Large intestine (tissue), 3 donors: Measurements from ENCODE around the gene CD80. TPM values are rescaled to one million over a fixed set of nuclear protein-coding genes. Genes with fewer than 3 reads are reported as not detected.

Experiments
- DNase-seq, 2 donors: peaks; one replicate each; pipeline versions ENCODE4 v3.0.0 to v3.0.0-alpha.2; 2013
- H3K27ac ChIP-seq: one replicate; pipeline ENCODE4 v1.5.1; 2013; ENCODE audit warnings: low read length
- H3K27me3 ChIP-seq: 2 replicates; pipeline ENCODE4 v1.6.1; 2013; ENCODE audit warnings: low read length; ENCODE audit not compliant: control insufficient read depth, insufficient read depth
- H3K36me3 ChIP-seq: 2 replicates; pipeline ENCODE4 v1.6.1; 2013; ENCODE audit warnings: low read length; ENCODE audit not compliant: control insufficient read depth, insufficient read depth
- H3K4me1 ChIP-seq: one replicate; pipeline ENCODE4 v1.6.1; 2013; ENCODE audit warnings: low read length; ENCODE audit not compliant: control insufficient read depth, insufficient read depth
- H3K4me3 ChIP-seq: one replicate; pipeline ENCODE4 v1.5.1; 2013; ENCODE audit warnings: low read length
- H3K9me3 ChIP-seq: one replicate; pipeline ENCODE4 v1.6.1; 2013; ENCODE audit warnings: mild to moderate bottlenecking, low read depth, low read length, moderate library complexity; ENCODE audit not compliant: control insufficient read depth
- WGBS: methylation state at CpG from one replicate; pipeline ENCODE4 v1.1.5; 2013; ENCODE audit warnings: low lambda C conversion rate; ENCODE audit not compliant: insufficient coverage; 5-methylcytosine and 5-hydroxymethylcytosine counted together
- polyA plus RNA-seq: library from polyadenylated mRNA; unstranded; fragments of 120-200 nt; gene quantifications from one replicate; pipeline ENCODE4 v1.2.1, GENCODE V29; 2013

The CD80 gene
- polyA plus RNA-seq, 1 donor: 0.45 TPM

- H3K27me3 ChIP-seq: no peaks in the 10 kb centered on the region
- no peaks in the 10 kb centered on the region for H3K9me3 ChIP-seq
Observed at GRCh38 chr3:119529883-119530282, 29.5 kb downstream of the CD80 start.

DNA sequence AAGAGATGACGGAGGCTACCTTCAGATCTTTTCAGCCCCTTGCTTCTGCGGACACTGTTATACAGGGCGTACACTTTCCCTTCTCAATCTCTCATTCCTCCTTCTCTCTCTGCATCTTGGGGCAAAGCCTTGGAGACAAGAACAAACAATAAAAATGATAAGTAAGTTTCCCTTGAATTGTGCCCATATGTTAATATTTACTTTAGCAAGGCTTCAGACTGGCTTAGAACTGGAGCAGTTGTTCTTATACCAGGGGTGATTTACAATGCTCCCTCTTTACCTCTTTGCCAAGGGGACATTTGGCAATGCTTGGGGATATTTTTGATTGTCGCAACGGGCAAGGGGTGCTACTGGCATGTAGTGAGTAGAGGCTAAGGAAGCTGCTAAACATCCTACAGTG, 31.7 kb downstream of the CD80 start:
- no peak overlapping the region for H3K27ac ChIP-seq
- H3K36me3 ChIP-seq: peaks cover 9% of the 10 kb centered on the region
- WGBS: no CpG with 5 or more reads among the region's 5 CpGs
- no peaks in the 10 kb centered on the region for H3K4me1 ChIP-seq
- no peaks in the 10 kb centered on the region for H3K9me3 ChIP-seq
- H3K27me3 ChIP-seq: no peaks in the 10 kb centered on the region
- H3K4me3 ChIP-seq: no peak overlapping the region
- DNase-seq: no peak

More at GRCh38 chr3:119529883-119530282, 29.5 kb downstream of the CD80 start:
- no peak for DNase-seq
- Histone ChIP-seq H3K27ac (no peak overlapping the region), H3K4me3 (no peak overlapping the region), H3K4me1 (no peaks in the 10 kb centered on the region), H3K36me3 (peaks cover 3% of the 10 kb centered on the region)

DNA sequence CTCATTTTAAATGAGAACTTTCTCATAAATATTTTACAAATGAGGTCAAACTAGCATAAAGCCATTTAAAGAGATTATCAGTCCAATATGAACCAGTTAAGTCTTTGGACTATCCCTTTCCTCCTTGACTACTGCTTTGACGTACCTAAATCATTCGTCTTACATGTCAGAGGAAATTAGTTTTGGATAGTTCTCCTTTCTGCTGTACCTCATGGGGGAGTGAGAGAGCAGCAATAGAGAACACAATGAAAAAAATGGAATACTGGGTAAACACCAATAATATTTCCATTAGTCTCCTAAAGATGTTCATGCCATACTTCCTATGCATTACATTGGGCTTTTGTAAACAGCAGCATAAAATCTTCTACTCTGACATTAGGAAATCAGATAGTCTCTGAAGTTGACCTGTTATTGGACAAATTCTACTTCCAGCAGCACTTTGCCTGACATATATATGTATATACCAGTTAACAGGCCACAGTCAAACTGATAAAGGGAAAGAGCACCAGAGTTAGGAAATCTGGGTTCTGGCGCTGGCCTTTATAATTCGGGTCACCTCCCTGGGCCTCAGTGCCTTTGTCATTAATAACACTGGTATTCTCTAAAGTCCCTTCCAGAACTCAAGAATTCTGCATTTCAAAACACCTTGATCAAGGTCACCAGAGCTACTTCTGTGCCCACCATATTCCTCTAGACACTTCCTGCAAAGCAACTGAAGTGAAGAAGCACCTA, 34.3 kb downstream of the CD80 start:
- Histone ChIP-seq H3K9me3 (no peaks in the 10 kb centered on the region), H3K27me3 (no peaks in the 10 kb centered on the region), H3K4me3 (no peak overlapping the region), H3K36me3 (peaks cover 22% of the 10 kb centered on the region), H3K4me1 (no peaks in the 10 kb centered on the region), H3K27ac (no peak overlapping the region)
- DNase-seq: no peak
- WGBS: no CpG with 5 or more reads among the region's 4 CpGs

GRCh38 chr3:119518026-119518425, 41.4 kb downstream of the CD80 start:
- WGBS: no CpG with 5 or more reads among the region's 1 CpG

DNA sequence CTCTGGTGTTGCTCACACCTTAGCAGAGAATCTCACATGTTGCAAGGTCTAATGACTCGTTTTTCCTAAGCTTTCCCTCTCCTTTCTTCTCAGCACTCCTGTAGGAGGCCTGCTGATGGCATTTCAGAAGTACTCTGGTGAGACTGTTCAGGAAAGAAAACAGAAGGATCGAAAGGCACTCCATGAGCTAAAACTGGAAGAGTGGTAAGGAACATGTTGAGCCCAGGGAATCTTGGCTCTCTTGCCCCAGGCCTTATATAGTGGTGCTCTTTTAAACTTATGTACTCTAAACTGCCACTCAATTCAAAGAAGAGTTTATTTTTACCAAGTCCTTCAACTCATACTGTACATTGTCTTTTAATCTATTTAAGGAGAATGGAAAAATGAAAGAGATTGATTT, 42.3 kb downstream of the CD80 start:
- Histone ChIP-seq H3K4me3 (no peak overlapping the region), H3K4me1 (peaks cover 3% of the 10 kb centered on the region), H3K27ac (no peak overlapping the region), H3K9me3 (peaks cover 6% of the 10 kb centered on the region), H3K36me3 (peaks cover 55% of the 10 kb centered on the region), H3K27me3 (no peaks in the 10 kb centered on the region)
- no CpG with 5 or more reads among the region's 2 CpGs for WGBS
- no peak for DNase-seq

More at GRCh38 chr3:119518026-119518425, 41.4 kb downstream of the CD80 start:
- peaks cover 54% of the 10 kb centered on the region for H3K36me3 ChIP-seq
- H3K9me3 ChIP-seq: peaks cover 6% of the 10 kb centered on the region
- H3K4me1 ChIP-seq: peaks cover 3% of the 10 kb centered on the region
- no peak overlapping the region for H3K4me3 ChIP-seq
- no peak for DNase-seq
- no peak overlapping the region for H3K27ac ChIP-seq
- no peaks in the 10 kb centered on the region for H3K27me3 ChIP-seq

DNA sequence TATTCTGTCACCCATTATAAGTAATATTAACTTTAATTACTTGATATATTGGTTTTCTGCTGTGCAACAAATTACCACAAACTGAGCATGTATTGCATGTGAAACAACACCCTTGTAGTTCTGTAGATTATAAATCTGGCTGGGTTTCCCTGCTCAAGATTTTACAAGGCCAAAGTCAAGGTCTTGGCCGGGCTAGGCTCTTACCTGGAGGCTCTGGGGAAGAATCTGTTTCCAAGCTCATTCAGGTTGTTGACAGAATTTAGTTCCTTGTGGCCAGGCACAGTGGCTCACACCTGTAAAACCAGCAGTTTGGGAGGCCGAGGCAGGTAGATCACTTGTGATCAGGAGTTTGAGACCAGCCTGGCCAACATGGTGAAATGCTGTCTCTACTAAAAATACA, 44.8 kb downstream of the CD80 start:
- Histone ChIP-seq H3K4me3 (no peak overlapping the region), H3K4me1 (peaks cover 3% of the 10 kb centered on the region), H3K9me3 (peaks cover 6% of the 10 kb centered on the region), H3K27me3 (no peaks in the 10 kb centered on the region), H3K27ac (peak overlapping the region; percentile 65), H3K36me3 (peaks cover 41% of the 10 kb centered on the region)
- no CpG with 5 or more reads among the region's 2 CpGs for WGBS
- no peak for DNase-seq

- H3K36me3 ChIP-seq: peaks cover 31% of the 10 kb centered on the region
Observed at GRCh38 chr3:119510690-119511089, 48.7 kb downstream of the CD80 start.

GRCh38 chr3:119508172-119508845, 51.1 kb downstream of the CD80 start:
- WGBS: no CpG with 5 or more reads among the region's 1 CpG
- no peak overlapping the region for H3K27ac ChIP-seq
- peaks cover 34% of the 10 kb centered on the region for H3K36me3 ChIP-seq
- no peak for DNase-seq
- no peaks in the 10 kb centered on the region for H3K27me3 ChIP-seq
- no peak overlapping the region for H3K4me3 ChIP-seq
- no peaks in the 10 kb centered on the region for H3K9me3 ChIP-seq
- no peaks in the 10 kb centered on the region for H3K4me1 ChIP-seq

More at GRCh38 chr3:119510690-119511089, 48.7 kb downstream of the CD80 start:
- peak in 1 of 2 donors; percentile 26 for DNase-seq
- H3K27me3 ChIP-seq: no peaks in the 10 kb centered on the region
- peaks cover 3% of the 10 kb centered on the region for H3K4me1 ChIP-seq
- H3K4me3 ChIP-seq: no peak overlapping the region
- no peak overlapping the region for H3K27ac ChIP-seq
- H3K9me3 ChIP-seq: no peaks in the 10 kb centered on the region

DNA sequence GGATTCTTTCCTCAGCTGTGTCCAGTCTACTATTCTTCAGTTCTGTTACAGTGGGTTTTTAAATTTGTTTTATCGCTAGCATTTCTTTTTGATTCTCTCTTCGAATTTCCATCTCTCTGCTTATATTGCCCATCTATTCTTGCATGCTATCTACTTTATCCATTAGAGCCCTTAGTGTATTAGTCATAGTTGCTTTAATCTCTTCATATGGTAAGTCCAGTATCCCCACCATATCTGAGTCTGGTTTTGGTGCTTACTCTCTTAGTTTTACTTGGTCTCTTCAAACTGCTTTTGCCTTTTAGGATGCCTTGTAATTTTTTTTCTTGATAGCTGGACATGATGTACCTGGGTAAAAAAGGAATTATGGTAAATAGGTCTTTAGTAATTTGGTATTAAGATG, 52.0 kb downstream of the CD80 start:
- Histone ChIP-seq H3K27me3 (no peaks in the 10 kb centered on the region), H3K4me1 (no peaks in the 10 kb centered on the region), H3K36me3 (peaks cover 35% of the 10 kb centered on the region), H3K9me3 (no peaks in the 10 kb centered on the region), H3K27ac (no peak overlapping the region), H3K4me3 (no peak overlapping the region)
- no peak for DNase-seq
- WGBS: 94% methylated on average over 2 of the region's 2 CpGs

DNA sequence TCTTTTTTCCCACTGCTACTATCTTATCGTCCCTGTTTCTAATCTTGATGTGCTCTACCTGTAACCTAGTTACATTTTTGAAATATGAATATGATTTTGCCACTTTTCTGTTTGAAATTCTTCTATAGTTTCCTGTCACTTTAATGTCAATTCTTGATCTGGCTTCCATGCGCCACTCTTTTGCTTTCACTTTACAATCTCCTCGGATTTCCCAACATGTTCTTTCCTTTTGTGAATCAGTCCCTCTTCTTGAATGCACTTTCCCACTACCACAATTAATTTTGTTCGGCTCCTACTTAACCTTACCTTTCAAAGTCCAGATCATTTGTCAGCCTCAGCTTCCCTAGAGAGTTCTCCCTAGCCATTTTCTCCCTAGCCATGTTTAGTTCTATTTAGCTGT, 52.8 kb downstream of the CD80 start:
- H3K9me3 ChIP-seq: no peaks in the 10 kb centered on the region
- H3K27ac ChIP-seq: no peak overlapping the region
- peaks cover 35% of the 10 kb centered on the region for H3K36me3 ChIP-seq
- H3K4me1 ChIP-seq: no peaks in the 10 kb centered on the region
- no peak for DNase-seq
- H3K4me3 ChIP-seq: no peak overlapping the region
- H3K27me3 ChIP-seq: no peaks in the 10 kb centered on the region
- 89% methylated on average over 3 of the region's 4 CpGs for WGBS

DNA sequence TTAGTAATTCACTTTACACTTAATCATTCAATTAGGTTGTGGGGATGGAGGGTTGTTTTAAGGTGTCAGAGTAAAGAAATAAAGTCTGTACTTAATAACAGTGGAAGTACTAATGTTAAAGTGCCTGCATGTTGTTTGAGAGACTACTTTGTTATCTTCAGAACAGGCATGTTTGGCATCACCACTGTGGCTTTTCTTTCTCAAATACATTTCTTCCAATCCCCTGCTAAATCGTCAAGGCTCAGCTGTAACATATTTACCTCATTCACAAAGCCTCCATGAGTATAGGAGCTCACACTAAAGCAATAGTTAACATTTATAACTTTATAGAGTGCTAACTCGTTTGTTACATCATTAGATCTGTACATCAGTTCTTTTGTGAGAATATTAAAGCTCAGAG, 58.5 kb downstream of the CD80 start:
- no peak overlapping the region for H3K4me3 ChIP-seq
- no peaks in the 10 kb centered on the region for H3K9me3 ChIP-seq
- peaks cover 16% of the 10 kb centered on the region for H3K36me3 ChIP-seq
- no peak overlapping the region for H3K27ac ChIP-seq
- WGBS: 80% methylated on average over 1 of the region's 2 CpGs
- no peaks in the 10 kb centered on the region for H3K27me3 ChIP-seq
- H3K4me1 ChIP-seq: peaks cover 6% of the 10 kb centered on the region
- DNase-seq: no peak
